Stomach (tissue), 4 donors: ENCODE measurements around the gene C1R.

ENCODE experiments used
- CTCF ChIP-seq, 7 experiments: fragments of 450-650 bp in 4 of 7; fragments of 200-600 bp in 3 of 7; sonication (generic) in 3 of 7; IDR thresholded peaks; one replicate each; pipeline ENCODE4 v1.5.1; 2016 to 2019; ENCODE audit warnings: antibody characterized with exemption in 7 of 7, control low read depth in 2 of 7, mild to moderate bottlenecking in 1 of 7
- EP300 ChIP-seq: sonication (generic); formaldehyde crosslinking; IDR thresholded peaks from one replicate; pipeline ENCODE4 v1.6.1; 2017; ENCODE audit warnings: antibody characterized with exemption

GRCh38 chr12:7046383-7047105 lies 45.7 kb downstream of the C1R start:
- TF ChIP-seq EP300: no peak
- TF ChIP-seq CTCF (IDR thresholded peaks at IDR 0.05): no peak
